Astrocyte (in vitro differentiated cells and primary cell): Measurements from ENCODE around the gene MED22. TPM values are rescaled to one million over a fixed set of nuclear protein-coding genes. Genes with fewer than 3 reads are reported as not detected.
"Not testable (repeated sequence)": the region's sequence is repeated elsewhere in the genome, so short reads cannot be mapped to it uniquely, and the experiment has no call there.

Experiments
- DNase-seq: peaks from one replicate; pipeline ENCODE4 v3.0.0-alpha.2; 2010; ENCODE audit warnings: low read depth
- FAIRE-seq: peaks from 2 replicates; lab custom pipeline; 2011; peaks lifted over from hg19 to GRCh38; lab: Jason Lieb, UNC
- H2AFZ ChIP-seq: 2 replicates; pipeline ENCODE4 v1.6.0; 2012; ENCODE audit warnings: low read depth, low read length, inconsistent platforms
- H3K27ac ChIP-seq: 2 replicates; pipeline ENCODE4 v1.5.1; 2011; ENCODE audit warnings: low read depth, low read length, inconsistent platforms
- H3K27me3 ChIP-seq: 2 replicates; pipeline ENCODE4 v1.6.0; 2011; ENCODE audit warnings: low read length, inconsistent platforms; ENCODE audit not compliant: insufficient read depth
- H3K36me3 ChIP-seq: 2 replicates; pipeline ENCODE4 v1.5.1; 2011; ENCODE audit warnings: low read length, inconsistent platforms; ENCODE audit not compliant: insufficient read depth
- H3K4me1 ChIP-seq: 2 replicates; pipeline ENCODE4 v1.5.1; 2011; ENCODE audit warnings: low read length, inconsistent platforms; ENCODE audit not compliant: insufficient read depth
- H3K4me2 ChIP-seq: 2 replicates; pipeline ENCODE4 v1.6.0; 2012; ENCODE audit warnings: low read length, inconsistent platforms
- H3K4me3 ChIP-seq: 2 replicates; pipeline ENCODE4 v1.5.1; 2011; ENCODE audit warnings: low read depth, mild to moderate bottlenecking, low read length, inconsistent platforms; ENCODE audit not compliant: insufficient read depth
- H3K79me2 ChIP-seq: 2 replicates; pipeline ENCODE4 v1.6.0; 2012; ENCODE audit warnings: mild to moderate bottlenecking, low read length, inconsistent platforms; ENCODE audit not compliant: insufficient read depth
- H3K9ac ChIP-seq: 2 replicates; pipeline ENCODE4 v1.6.0; 2012; ENCODE audit warnings: mild to moderate bottlenecking, low read length, inconsistent platforms
- H3K9me3 ChIP-seq: 2 replicates; pipeline ENCODE4 v1.5.1; 2012; ENCODE audit warnings: low read depth, mild to moderate bottlenecking, low read length, inconsistent platforms; ENCODE audit not compliant: insufficient read depth
- H4K20me1 ChIP-seq: 2 replicates; pipeline ENCODE4 v1.6.0; 2012; ENCODE audit warnings: low read length, inconsistent platforms; ENCODE audit not compliant: insufficient read depth
- H3K27ac Mint-ChIP-seq: one replicate; pipeline ENCODE4 v1.8.0; 2021; ENCODE audit warnings: mild to moderate bottlenecking, mixed read lengths; ENCODE audit not compliant: unreplicated experiment
- H3K27me3 Mint-ChIP-seq: one replicate; pipeline ENCODE4 v1.8.0; 2021; ENCODE audit warnings: low read depth, mixed read lengths; ENCODE audit not compliant: unreplicated experiment
- H3K36me3 Mint-ChIP-seq: one replicate; pipeline ENCODE4 v1.8.0; 2021; ENCODE audit warnings: low read depth, mixed read lengths; ENCODE audit not compliant: unreplicated experiment
- H3K4me1 Mint-ChIP-seq: one replicate; pipeline ENCODE4 v1.8.0; 2021; ENCODE audit warnings: low read depth, mixed read lengths; ENCODE audit not compliant: unreplicated experiment
- H3K4me3 Mint-ChIP-seq: one replicate; pipeline ENCODE4 v1.8.0; 2021; ENCODE audit warnings: mild to moderate bottlenecking, moderate library complexity, mixed read lengths; ENCODE audit not compliant: unreplicated experiment
- H3K9me3 Mint-ChIP-seq: one replicate; pipeline ENCODE4 v1.8.0; 2021; ENCODE audit warnings: mild to moderate bottlenecking, mixed read lengths; ENCODE audit not compliant: unreplicated experiment
- EZH2 ChIP-seq: IDR thresholded peaks from 2 replicates; pipeline ENCODE4 v1.6.1; 2012; ENCODE audit warnings: mild to moderate bottlenecking, low read length, inconsistent platforms; ENCODE audit not compliant: insufficient read depth
- total RNA-seq: library from RNA; stranded (reverse); gene quantifications from 2 replicates; pipeline ENCODE4 v1.2.1, GENCODE V29; 2021
- TF ChIP-seq, protein P1 (sequence below): IDR thresholded peaks from 2 replicates; pipeline ENCODE4 v1.5.1; 2011; ENCODE audit warnings: low read depth, mild to moderate bottlenecking, inconsistent platforms, low read length, moderate library complexity; ENCODE audit not compliant: insufficient read depth

MED22 gene
- total RNA-seq, 1 donor from 2014 or later: 28.8 TPM

DNA sequence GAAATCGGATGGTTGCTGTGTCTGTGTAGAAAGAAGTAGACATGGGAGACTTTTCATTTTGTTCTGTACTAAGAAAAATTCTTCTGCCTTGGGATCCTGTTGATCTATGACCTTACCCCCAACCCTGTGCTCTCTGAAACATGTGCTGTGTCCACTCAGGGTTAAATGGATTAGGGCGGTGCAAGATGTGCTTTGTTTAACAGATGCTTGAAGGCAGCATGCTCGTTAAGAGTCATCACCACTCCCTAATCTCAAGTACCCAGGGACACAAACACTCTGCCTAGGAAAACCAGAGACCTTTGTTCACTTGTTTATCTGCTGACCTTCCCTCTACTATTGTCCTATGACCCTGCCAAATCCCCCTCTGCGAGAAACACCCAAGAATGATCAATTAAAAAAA lies 43.5 kb upstream of the MED22 start:
- H3K4me3 ChIP-seq, H3K36me3 Mint-ChIP-seq, H3K9me3 ChIP-seq, H2AFZ ChIP-seq, H3K27ac Mint-ChIP-seq, H3K4me3 Mint-ChIP-seq, H3K27ac ChIP-seq, FAIRE-seq, H3K9me3 Mint-ChIP-seq, H3K9ac ChIP-seq, H3K4me1 Mint-ChIP-seq, DNase-seq, H3K36me3 ChIP-seq, H3K4me1 ChIP-seq, H3K4me2 ChIP-seq, H3K27me3 ChIP-seq, H4K20me1 ChIP-seq, H3K79me2 ChIP-seq: not testable (repeated sequence)
- H3K27me3 Mint-ChIP-seq: peaks cover 54% of the 10 kb centered on the region

DNA sequence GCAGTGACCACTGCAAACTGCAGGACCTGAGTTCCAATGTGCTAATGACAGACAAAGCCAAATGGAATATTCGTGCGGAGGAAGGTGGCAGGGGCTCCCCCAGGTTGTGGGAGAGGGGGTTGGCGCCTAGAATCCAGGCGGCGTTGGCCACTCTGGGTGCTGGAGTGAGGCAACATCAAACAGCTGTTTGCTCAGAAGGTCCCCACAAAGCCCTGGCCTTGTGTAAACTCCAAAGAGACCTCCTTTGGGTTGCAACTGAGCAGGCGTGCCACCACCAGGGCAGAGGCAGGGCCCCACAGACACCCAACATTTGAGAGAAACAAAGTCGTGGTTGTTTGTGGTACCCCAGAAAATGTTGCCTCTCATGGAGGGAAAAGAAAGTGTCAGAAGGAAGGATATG lies 42.8 kb upstream of the MED22 start:
- no peaks in the 10 kb centered on the region for H3K4me1 Mint-ChIP-seq

DNA sequence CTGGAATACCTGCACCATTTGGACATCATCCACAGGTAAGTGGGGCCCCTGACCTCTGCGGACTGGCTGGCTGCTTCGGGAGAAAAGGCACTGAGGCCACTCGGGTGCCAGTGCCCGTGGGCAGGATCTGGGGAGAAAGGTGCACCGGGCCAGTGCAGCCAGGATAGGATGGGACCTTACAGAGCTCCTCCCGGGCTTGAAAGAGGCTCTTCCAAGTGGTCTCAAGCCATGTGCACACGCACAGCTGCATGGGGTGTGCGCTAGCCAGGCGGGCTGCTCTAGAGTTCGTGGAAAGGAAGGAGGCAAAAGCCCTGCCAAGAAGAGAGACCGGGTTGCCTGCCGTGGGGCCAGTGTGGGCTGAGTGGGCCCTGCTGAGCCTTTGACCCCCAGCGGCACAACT lies 41.6 kb upstream of the MED22 start:
- no peaks in the 10 kb centered on the region for H3K4me1 Mint-ChIP-seq
- Histone ChIP-seq H3K9ac (no peak overlapping the region), H3K9me3 (no peaks in the 10 kb centered on the region), H3K27ac (no peak overlapping the region), H3K4me2 (no peak overlapping the region), H3K79me2 (no peaks in the 10 kb centered on the region), H3K4me1 (no peaks in the 10 kb centered on the region), H3K27me3 (no peaks in the 10 kb centered on the region), H2AFZ (no peak overlapping the region), H3K36me3 (no peaks in the 10 kb centered on the region), H3K4me3 (no peak overlapping the region), H4K20me1 (no peaks in the 10 kb centered on the region)
- no peaks in the 10 kb centered on the region for H3K36me3 Mint-ChIP-seq
- TF ChIP-seq, protein P1, sequence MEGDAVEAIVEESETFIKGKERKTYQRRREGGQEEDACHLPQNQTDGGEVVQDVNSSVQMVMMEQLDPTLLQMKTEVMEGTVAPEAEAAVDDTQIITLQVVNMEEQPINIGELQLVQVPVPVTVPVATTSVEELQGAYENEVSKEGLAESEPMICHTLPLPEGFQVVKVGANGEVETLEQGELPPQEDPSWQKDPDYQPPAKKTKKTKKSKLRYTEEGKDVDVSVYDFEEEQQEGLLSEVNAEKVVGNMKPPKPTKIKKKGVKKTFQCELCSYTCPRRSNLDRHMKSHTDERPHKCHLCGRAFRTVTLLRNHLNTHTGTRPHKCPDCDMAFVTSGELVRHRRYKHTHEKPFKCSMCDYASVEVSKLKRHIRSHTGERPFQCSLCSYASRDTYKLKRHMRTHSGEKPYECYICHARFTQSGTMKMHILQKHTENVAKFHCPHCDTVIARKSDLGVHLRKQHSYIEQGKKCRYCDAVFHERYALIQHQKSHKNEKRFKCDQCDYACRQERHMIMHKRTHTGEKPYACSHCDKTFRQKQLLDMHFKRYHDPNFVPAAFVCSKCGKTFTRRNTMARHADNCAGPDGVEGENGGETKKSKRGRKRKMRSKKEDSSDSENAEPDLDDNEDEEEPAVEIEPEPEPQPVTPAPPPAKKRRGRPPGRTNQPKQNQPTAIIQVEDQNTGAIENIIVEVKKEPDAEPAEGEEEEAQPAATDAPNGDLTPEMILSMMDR: no peak
- TF ChIP-seq EZH2: no peak
- no peak overlapping the region for H3K4me3 Mint-ChIP-seq
- H3K9me3 Mint-ChIP-seq: no peaks in the 10 kb centered on the region
- no peak for FAIRE-seq
- H3K27me3 Mint-ChIP-seq: peaks cover 38% of the 10 kb centered on the region
- no peak for DNase-seq
- no peak overlapping the region for H3K27ac Mint-ChIP-seq

More for the DNA sequence above, 42.8 kb upstream of the MED22 start:
- TF ChIP-seq EZH2: no peak
- Mint-ChIP-seq H3K4me3 (no peak overlapping the region), H3K9me3 (no peaks in the 10 kb centered on the region), H3K27me3 (peaks cover 49% of the 10 kb centered on the region), H3K36me3 (no peaks in the 10 kb centered on the region), H3K27ac (no peak overlapping the region)
- no peaks in the 10 kb centered on the region for H4K20me1 ChIP-seq
- no peaks in the 10 kb centered on the region for H3K36me3 ChIP-seq
- no peak overlapping the region for H3K9ac ChIP-seq
- H3K4me3 ChIP-seq: no peak overlapping the region
- DNase-seq (no peak), FAIRE-seq (no peak)
- no peak overlapping the region for H3K4me2 ChIP-seq
- H3K27me3 ChIP-seq: peaks cover 2% of the 10 kb centered on the region
- no peaks in the 10 kb centered on the region for H3K9me3 ChIP-seq
- no peak overlapping the region for H3K27ac ChIP-seq
- no peak overlapping the region for H2AFZ ChIP-seq
- H3K4me1 ChIP-seq: no peaks in the 10 kb centered on the region
- H3K79me2 ChIP-seq: no peaks in the 10 kb centered on the region
